ENCODE measurements around the gene WFDC12.

GRCh38 chr20:45113865-45114264 lies 10.4 kb downstream of the WFDC12 start:
- no peak for TF ChIP-seq POLR2A (IDR thresholded peaks at IDR 0.05)
- TF ChIP-seq CTCF (IDR thresholded peaks at IDR 0.05): no peak
